ENCODE results near the gene MYOCOS. TPM values are rescaled to one million over a fixed set of nuclear protein-coding genes. Genes with fewer than 3 reads are reported as not detected.
A peak's percentile ranks its signal among the peaks of the same experiment; 100 is the strongest.

The MYOCOS gene
- total and polyA plus RNA-seq, 2 donors (not counting 1 experiment from before 2014, with no cell fraction given) = not detected

- peak; percentile 40 to 63 for DNase-seq (ENCODE audit: low read depth in 2 of 2)
- Histone ChIP-seq H3K4me2 (ENCODE audit: extremely low read depth, insufficient read depth, low read length) (peak overlapping the region; percentile 75), H3K36me3 (ENCODE audit: control insufficient read depth, insufficient read depth, low read length) (no peaks in the 10 kb centered on the region), H3K4me1 (ENCODE audit: control insufficient read depth, extremely low read depth, insufficient read depth, low read length) (peaks cover 10% of the 10 kb centered on the region), H2AFZ (ENCODE audit: low read length) (peak overlapping the region; percentile 52), H3K4me3 (replicated peaks in 1 of 4; ENCODE audit: control extremely low read depth in 1 of 4, insufficient read depth in 1 of 4, low read depth in 3 of 4, low read length in 4 of 4) (no peak overlapping the region), H3K79me2 (ENCODE audit: control insufficient read depth, insufficient read depth, low read length) (no peaks in the 10 kb centered on the region), H3K27ac (ENCODE audit: insufficient read depth, low read length) (peak overlapping the region; percentile 36), H4K20me1 (ENCODE audit: control insufficient read depth, extremely low read depth, insufficient read depth, low read length) (no peaks in the 10 kb centered on the region), H3K27me3 (ENCODE audit: control insufficient read depth, insufficient read depth, low read length) (no peaks in the 10 kb centered on the region), H3K9me3 (ENCODE audit: control insufficient read depth, insufficient read depth, low read depth, low read length) (no peaks in the 10 kb centered on the region), H3K9ac (ENCODE audit: insufficient read depth, low read length) (no peak overlapping the region)
- TF ChIP-seq CTCF (conservative IDR thresholded peaks at IDR 0.05 in 1 of 2, IDR thresholded peaks at IDR 0.05 in 1 of 2; ENCODE audit: low read depth in 1 of 2, low read length in 2 of 2) (no peak), EZH2 (IDR thresholded peaks at IDR 0.05; ENCODE audit: low read length, missing control alignments) (no peak)
These were observed 23.7 kb downstream of the MYOCOS start for GRCh38 chr1:171645553-171646248.

GRCh38 chr1:171646249-171646560 is 24.2 kb downstream of the MYOCOS start:
- Histone ChIP-seq H3K27me3 (ENCODE audit: control insufficient read depth, insufficient read depth, low read length) (no peaks in the 10 kb centered on the region), H3K9ac (ENCODE audit: insufficient read depth, low read length) (no peak overlapping the region), H2AFZ (ENCODE audit: low read length) (no peak overlapping the region), H4K20me1 (ENCODE audit: control insufficient read depth, extremely low read depth, insufficient read depth, low read length) (no peaks in the 10 kb centered on the region), H3K4me2 (ENCODE audit: extremely low read depth, insufficient read depth, low read length) (no peak overlapping the region), H3K79me2 (ENCODE audit: control insufficient read depth, insufficient read depth, low read length) (no peaks in the 10 kb centered on the region), H3K27ac (ENCODE audit: insufficient read depth, low read length) (no peak overlapping the region), H3K4me3 (replicated peaks in 1 of 4; ENCODE audit: control extremely low read depth in 1 of 4, insufficient read depth in 1 of 4, low read depth in 3 of 4, low read length in 4 of 4) (no peak overlapping the region), H3K4me1 (ENCODE audit: control insufficient read depth, extremely low read depth, insufficient read depth, low read length) (peaks cover 10% of the 10 kb centered on the region), H3K9me3 (ENCODE audit: control insufficient read depth, insufficient read depth, low read depth, low read length) (no peaks in the 10 kb centered on the region), H3K36me3 (ENCODE audit: control insufficient read depth, insufficient read depth, low read length) (no peaks in the 10 kb centered on the region)
- TF ChIP-seq EZH2 (IDR thresholded peaks at IDR 0.05; ENCODE audit: low read length, missing control alignments) (no peak), CTCF (conservative IDR thresholded peaks at IDR 0.05 in 1 of 2, IDR thresholded peaks at IDR 0.05 in 1 of 2; ENCODE audit: low read depth in 1 of 2, low read length in 2 of 2) (no peak)
- DNase-seq (ENCODE audit: low read depth in 2 of 2) = no peak

- no peak for DNase-seq (ENCODE audit: low read depth in 2 of 2)
- H3K79me2 ChIP-seq (ENCODE audit: control insufficient read depth, insufficient read depth, low read length) = no peaks in the 10 kb centered on the region
- no peak within 1 kb of the TSS for H3K4me2 ChIP-seq (ENCODE audit: extremely low read depth, insufficient read depth, low read length)
- H3K4me1 ChIP-seq (ENCODE audit: control insufficient read depth, extremely low read depth, insufficient read depth, low read length) = peaks cover 13% of the 10 kb centered on the region
- no peaks in the 10 kb centered on the region for H4K20me1 ChIP-seq (ENCODE audit: control insufficient read depth, extremely low read depth, insufficient read depth, low read length)
- no peaks in the 10 kb centered on the region for H3K36me3 ChIP-seq (ENCODE audit: control insufficient read depth, insufficient read depth, low read length)
- H2AFZ ChIP-seq (ENCODE audit: low read length) = no peak within 1 kb of the TSS
- TF ChIP-seq CTCF (conservative IDR thresholded peaks at IDR 0.05 in 1 of 2, IDR thresholded peaks at IDR 0.05 in 1 of 2; ENCODE audit: low read depth in 1 of 2, low read length in 2 of 2) = no peak
- TF ChIP-seq EZH2 (IDR thresholded peaks at IDR 0.05; ENCODE audit: low read length, missing control alignments) = no peak
- no peaks in the 10 kb centered on the region for H3K27me3 ChIP-seq (ENCODE audit: control insufficient read depth, insufficient read depth, low read length)
- H3K9me3 ChIP-seq (ENCODE audit: control insufficient read depth, insufficient read depth, low read depth, low read length) = no peaks in the 10 kb centered on the region
- no peak within 1 kb of the TSS for H3K27ac ChIP-seq (ENCODE audit: insufficient read depth, low read length)
- no peak within 1 kb of the TSS for H3K4me3 ChIP-seq (replicated peaks in 1 of 4; ENCODE audit: control extremely low read depth in 1 of 4, insufficient read depth in 1 of 4, low read depth in 3 of 4, low read length in 4 of 4)
- H3K9ac ChIP-seq (ENCODE audit: insufficient read depth, low read length) = no peak within 1 kb of the TSS
These were observed 30.3 kb downstream of the MYOCOS start, which contains the start of gene MYOC for GRCh38 chr1:171652234-171652822. MYOC (minus strand) TSS chr1:171652688; CDS start chr1:171652611, 77 bp downstream.
